Body of pancreas (tissue), 4 donors: ENCODE data around the gene BEND5. TPM values are rescaled to one million over a fixed set of nuclear protein-coding genes. Genes with fewer than 3 reads are reported as not detected.

Experiments used
- ATAC-seq: fragments of 150-250 bp; one replicate; pipeline ENCODE4 v1.9.1; 2016
- DNase-seq, 4 donors: peaks; one replicate each; pipeline ENCODE4 v3.0.0-alpha.2; 2019
- H3K27ac ChIP-seq, 4 donors: fragments of 200-600 bp; sonication (generic); 1 replicate in 3 of 4; 2 replicates in 1 of 4; pipeline versions ENCODE4 v1.5.1 to v1.6.1; 2016 to 2019; ENCODE audit warnings: mild to moderate bottlenecking in 1 of 4, mixed read lengths in 1 of 4, moderate library complexity in 1 of 4
- H3K27me3 ChIP-seq, 2 donors: fragments of 200-600 bp; sonication (generic); one replicate each; pipeline ENCODE4 v1.6.0; 2016; ENCODE audit warnings: mild to moderate bottlenecking in 1 of 2
- H3K36me3 ChIP-seq, 2 donors: fragments of 200-600 bp; sonication (generic); replicated peaks in 1 of 2; 2 replicates each; pipeline ENCODE4 v1.5.1; 2016; ENCODE audit warnings: low read depth in 2 of 2; ENCODE audit not compliant: insufficient read depth in 1 of 2
- H3K4me1 ChIP-seq: fragments of 200-600 bp; sonication (generic); one replicate; pipeline ENCODE4 v1.6.0; 2016
- H3K4me3 ChIP-seq, 2 donors: fragments of 200-600 bp; sonication (generic); 1 replicate in 1 of 2; 2 replicates in 1 of 2; pipeline ENCODE4 v1.5.1; 2016 to 2019
- H3K9me3 ChIP-seq, 3 donors: fragments of 200-600 bp; sonication (generic); 1 replicate in 2 of 3; 2 replicates in 1 of 3; pipeline ENCODE4 v1.5.1; 2016
- CTCF ChIP-seq, 7 experiments: fragments of 450-650 bp in 4 of 7; fragments of 200-600 bp in 3 of 7; sonication (generic) in 3 of 7; IDR thresholded peaks; one replicate each; pipeline ENCODE4 v1.5.1; 2016 to 2019; ENCODE audit warnings: antibody characterized with exemption in 7 of 7
- POLR2A ChIP-seq, 3 donors: fragments of 450-650 bp; IDR thresholded peaks; one replicate each; pipeline ENCODE4 v1.6.1; 2016; ENCODE audit warnings: antibody characterized with exemption in 3 of 3, mild to moderate bottlenecking in 2 of 3
- WGBS, 2 donors: methylation state at CpG; one replicate each; pipeline ENCODE4 v1.1.5; 2017; 5-methylcytosine and 5-hydroxymethylcytosine counted together
- intact Hi-C: fragments of 100-400 bp; cut with DNase I; formaldehyde crosslinking; loops from one replicate; pipeline ENCODE4 v1.15.1; 2023
- total RNA-seq, 2 donors: library from RNA; depleted of rRNA; stranded (reverse); fragments of >200 nt; gene quantifications; one replicate each; pipeline ENCODE4 v1.1.0, GENCODE V29; 2016

BEND5 gene
- total RNA-seq, 2 donors from 2014 or later, result 2.3 to 8.6 TPM

- no peaks in the 10 kb centered on the region for H3K36me3 ChIP-seq
- no peaks in the 10 kb centered on the region for H3K9me3 ChIP-seq
- no peak overlapping the region for H3K4me3 ChIP-seq
- no peak overlapping the region for H3K27ac ChIP-seq
- TF ChIP-seq CTCF (IDR thresholded peaks at IDR 0.05) (no peak), POLR2A (IDR thresholded peaks at IDR 0.05) (no peak)
- no peak for ATAC-seq
- no peaks in the 10 kb centered on the region for H3K27me3 ChIP-seq
- intact Hi-C loops, result no loop called here
- DNase-seq, result no peak
- no peaks in the 10 kb centered on the region for H3K4me1 ChIP-seq
Observed at GRCh38 chr1:48718116-48718630, 58.5 kb downstream of the BEND5 start.

DNA sequence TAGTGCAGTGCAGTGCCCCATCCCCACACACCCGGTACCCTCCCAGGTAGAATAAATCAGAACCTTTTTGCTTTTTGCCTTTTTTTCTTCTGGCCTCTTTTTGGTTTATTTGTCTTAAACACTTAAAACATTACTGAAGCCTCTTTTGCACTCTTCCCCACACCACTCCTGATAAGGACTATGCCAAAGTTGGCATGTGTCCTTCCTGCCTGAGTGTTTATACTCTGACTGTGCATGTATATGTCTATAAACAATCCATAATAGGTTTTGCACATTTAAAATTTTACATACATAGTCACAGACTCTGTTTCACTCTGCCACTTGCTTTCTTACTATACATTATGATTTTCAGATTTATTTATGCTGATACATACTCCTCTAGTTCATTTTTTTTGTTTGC, 59.6 kb downstream of the BEND5 start:
- Histone ChIP-seq H3K27ac (no peak overlapping the region), H3K36me3 (no peaks in the 10 kb centered on the region), H3K27me3 (no peaks in the 10 kb centered on the region), H3K4me3 (no peak overlapping the region), H3K4me1 (no peaks in the 10 kb centered on the region), H3K9me3 (no peaks in the 10 kb centered on the region)
- DNase-seq, result no peak
- 93 to 94% methylated on average over 1 of the region's 1 CpG for WGBS, 2 donors
- intact Hi-C loops, result no loop called here
- TF ChIP-seq POLR2A (IDR thresholded peaks at IDR 0.05) (no peak), CTCF (IDR thresholded peaks at IDR 0.05) (no peak)
- no peak for ATAC-seq

DNA sequence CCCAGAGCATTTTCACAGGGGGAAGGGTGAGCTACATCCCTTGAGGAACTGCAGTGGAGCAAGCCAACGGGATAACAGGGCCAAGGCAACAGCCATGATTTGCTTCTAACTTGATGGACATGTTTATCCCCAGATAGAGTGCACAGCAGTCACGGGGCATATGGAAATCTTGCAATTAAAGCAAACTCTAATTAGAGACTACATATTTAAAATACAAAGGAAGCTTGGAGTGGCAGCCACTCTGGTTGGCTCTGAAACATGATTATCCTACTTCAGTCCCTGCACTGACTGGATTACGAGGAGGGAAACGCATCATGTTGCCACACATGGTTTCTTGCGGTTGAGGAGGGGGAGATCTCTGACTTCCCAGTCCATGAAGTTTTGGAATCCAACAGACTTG, 60.8 kb downstream of the BEND5 start:
- TF ChIP-seq POLR2A (IDR thresholded peaks at IDR 0.05), result no peak
- no peak for TF ChIP-seq CTCF (IDR thresholded peaks at IDR 0.05)
- Histone ChIP-seq H3K4me3 (no peak overlapping the region), H3K27me3 (no peaks in the 10 kb centered on the region), H3K9me3 (no peaks in the 10 kb centered on the region), H3K4me1 (no peaks in the 10 kb centered on the region), H3K27ac (no peak overlapping the region), H3K36me3 (no peaks in the 10 kb centered on the region)
- whole genome bisulfite sequencing, 2 donors, result 82 to 87% methylated on average over 5 of the region's 5 CpGs
- no peak for DNase-seq
- ATAC-seq, result no peak
- intact Hi-C loops, result no loop called here

DNA sequence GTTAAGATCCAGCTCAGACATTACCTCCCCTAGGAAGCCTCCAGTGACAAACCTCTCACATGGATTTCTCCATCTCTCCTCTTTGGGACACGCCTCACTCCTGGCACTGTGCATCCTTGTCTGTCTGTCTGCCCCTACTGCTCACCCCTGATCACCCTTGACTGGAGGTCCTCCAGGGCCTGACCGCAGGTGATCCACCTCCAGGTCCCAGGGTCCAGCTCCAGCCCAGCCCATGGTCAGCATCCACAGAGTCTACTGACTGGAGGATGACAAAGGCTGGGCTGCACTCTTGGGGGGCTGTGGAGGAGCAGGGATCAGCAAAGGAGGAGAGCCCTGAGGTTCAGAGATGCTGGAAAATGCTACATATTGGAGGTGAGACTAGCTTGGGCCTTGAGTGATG, 65.8 kb downstream of the BEND5 start:
- Histone ChIP-seq H3K9me3 (no peaks in the 10 kb centered on the region), H3K27me3 (no peaks in the 10 kb centered on the region), H3K27ac (no peak overlapping the region), H3K4me3 (no peak overlapping the region), H3K4me1 (no peaks in the 10 kb centered on the region), H3K36me3 (no peaks in the 10 kb centered on the region)
- no peak for TF ChIP-seq POLR2A (IDR thresholded peaks at IDR 0.05)
- TF ChIP-seq CTCF (IDR thresholded peaks at IDR 0.05), result no peak
- no peak for DNase-seq
- no peak for ATAC-seq
- intact Hi-C loops, result no loop called here
- WGBS, 2 donors, result 78 to 79% methylated on average over 2 of the region's 2 CpGs

GRCh38 chr1:48710318-48710717, 66.4 kb downstream of the BEND5 start:
- H3K4me1 ChIP-seq, result no peaks in the 10 kb centered on the region
- no peak for TF ChIP-seq POLR2A (IDR thresholded peaks at IDR 0.05)
- TF ChIP-seq CTCF (IDR thresholded peaks at IDR 0.05), result no peak
- H3K4me3 ChIP-seq, result no peak overlapping the region
- no peaks in the 10 kb centered on the region for H3K9me3 ChIP-seq
- no peak overlapping the region for H3K27ac ChIP-seq
- WGBS, 2 donors, result 80 to 91% methylated on average over 2 of the region's 2 CpGs
- no peaks in the 10 kb centered on the region for H3K36me3 ChIP-seq
- ATAC-seq (no peak), DNase-seq (no peak)
- intact Hi-C loops, result no loop called here
- no peaks in the 10 kb centered on the region for H3K27me3 ChIP-seq
